WTC11 (cell line): ENCODE measurements around the gene TCF12. TPM values are rescaled to one million over a fixed set of nuclear protein-coding genes. Genes with fewer than 3 reads are reported as not detected.

Source experiments
- ATAC-seq: fragments of 200-7000 bp; cut with Tn5 transposase; 2 replicates; pipeline ENCODE4 v1.10.0; 2021; ENCODE audit warnings: mild to moderate bottlenecking, moderate library complexity
- CTCF ChIA-PET: fragments of 300-600 bp; sonication (Branson Sonifier 250); formaldehyde crosslinking; loops from one replicate; lab custom pipeline; 2021; ENCODE audit warnings: antibody characterized with exemption; lab: Charles Lee
- POLR2A ChIA-PET: fragments of 350-600 bp; sonication (Branson Sonifier 250); formaldehyde crosslinking; loops from one replicate; lab custom pipeline; 2021; ENCODE audit warnings: antibody characterized with exemption; lab: Charles Lee
- DNase-seq: peaks from one replicate; pipeline ENCODE4 v3.0.0; 2021; ENCODE audit warnings: low spot score
- H3K27ac Mint-ChIP-seq: 2 replicates; pipeline ENCODE4 v1.8.0; 2021; ENCODE audit warnings: mixed read lengths
- H3K27me3 Mint-ChIP-seq: 2 replicates; pipeline ENCODE4 v1.8.0; 2021; ENCODE audit warnings: low read depth, mild to moderate bottlenecking, moderate library complexity, mixed read lengths
- H3K36me3 Mint-ChIP-seq: 2 replicates; pipeline ENCODE4 v1.8.0; 2021; ENCODE audit warnings: mixed read lengths
- H3K4me1 Mint-ChIP-seq: 2 replicates; pipeline ENCODE4 v1.8.0; 2022; ENCODE audit warnings: mixed read lengths
- H3K4me3 Mint-ChIP-seq: 2 replicates; pipeline ENCODE4 v1.8.0; 2021; ENCODE audit warnings: mild to moderate bottlenecking, moderate library complexity, mixed read lengths
- H3K9me3 Mint-ChIP-seq: 2 replicates; pipeline ENCODE4 v1.8.0; 2021; ENCODE audit warnings: mixed read lengths
- FOXJ3 ChIP-seq: sonication (generic); formaldehyde crosslinking; IDR thresholded peaks from 2 replicates; pipeline ENCODE4 v1.9.0; 2021; ENCODE audit warnings: missing genetic modification reagents, mild to moderate bottlenecking, borderline replicate concordance
- FOXK1 ChIP-seq: sonication (generic); formaldehyde crosslinking; IDR thresholded peaks from 2 replicates; pipeline ENCODE4 v1.8.0; 2022; ENCODE audit warnings: mild to moderate bottlenecking, moderate library complexity, missing genetic modification reagents
- GRHL2 ChIP-seq: fragments of 250-450 bp; sonication (Bioruptor Pico); IDR thresholded peaks from 2 replicates; pipeline ENCODE4 v1.8.0; 2022; ENCODE audit warnings: mild to moderate bottlenecking, moderate library complexity; ENCODE audit not compliant: insufficient replicate concordance, severe bottlenecking
- HMGA2 ChIP-seq: fragments of 250-450 bp; sonication (Bioruptor Pico); IDR thresholded peaks from 2 replicates; pipeline ENCODE4 v1.4.0; 2021; ENCODE audit warnings: mild to moderate bottlenecking, moderate library complexity
- JAZF1 ChIP-seq: fragments of 250-450 bp; sonication (Bioruptor Pico); IDR thresholded peaks from 2 replicates; pipeline ENCODE4 v1.9.0; 2021; ENCODE audit warnings: moderate library complexity, mild to moderate bottlenecking, inconsistent platforms
- KAT7 ChIP-seq: sonication (generic); formaldehyde crosslinking; IDR thresholded peaks from 2 replicates; pipeline ENCODE4 v1.8.1; 2023; ENCODE audit warnings: missing genetic modification reagents, mild to moderate bottlenecking, borderline replicate concordance
- NFE2L1 ChIP-seq: sonication (generic); formaldehyde crosslinking; IDR thresholded peaks from 2 replicates; pipeline ENCODE4 v1.8.1; 2023; ENCODE audit warnings: missing genetic modification reagents
- NFYB ChIP-seq: sonication (generic); formaldehyde crosslinking; conservative IDR thresholded peaks from 2 replicates; pipeline ENCODE4 v1.8.0; 2022; ENCODE audit warnings: low read depth, missing genetic modification reagents
- NR3C1 ChIP-seq: sonication (generic); formaldehyde crosslinking; conservative IDR thresholded peaks from 2 replicates; pipeline ENCODE4 v1.8.1; 2023; ENCODE audit warnings: low read depth, mild to moderate bottlenecking, missing genetic modification reagents
- SMAD3 ChIP-seq: sonication (generic); formaldehyde crosslinking; IDR thresholded peaks from 2 replicates; pipeline ENCODE4 v1.8.0; 2022; ENCODE audit warnings: missing genetic modification reagents, mild to moderate bottlenecking, borderline replicate concordance
- SMAD4 ChIP-seq: sonication (generic); formaldehyde crosslinking; IDR thresholded peaks from 2 replicates; pipeline ENCODE4 v1.8.0; 2022; ENCODE audit warnings: mild to moderate bottlenecking, missing genetic modification reagents
- SOX15 ChIP-seq: fragments of 250-450 bp; sonication (Bioruptor Pico); IDR thresholded peaks from 2 replicates; pipeline ENCODE4 v1.9.0; 2021; ENCODE audit warnings: mild to moderate bottlenecking
- TEAD1 ChIP-seq: sonication (generic); formaldehyde crosslinking; IDR thresholded peaks from 2 replicates; pipeline ENCODE4 v1.8.0; 2022; ENCODE audit warnings: mild to moderate bottlenecking, missing genetic modification reagents
- ZNF121 ChIP-seq: sonication (generic); formaldehyde crosslinking; IDR thresholded peaks from 2 replicates; pipeline ENCODE4 v1.8.0; 2023; ENCODE audit warnings: missing genetic modification reagents
- ZNF671 ChIP-seq: fragments of 250-450 bp; sonication (Bioruptor Pico); IDR thresholded peaks from 2 replicates; pipeline ENCODE4 v1.8.0; 2021; ENCODE audit warnings: mild to moderate bottlenecking
- total RNA-seq: library from RNA; stranded (reverse); gene quantifications from 3 replicates; pipeline ENCODE4 v1.2.3, GENCODE V29; 2021
- TF ChIP-seq, protein P1 (sequence below): fragments of 250-450 bp; sonication (Bioruptor Pico); IDR thresholded peaks from 2 replicates; pipeline ENCODE4 v1.9.0; 2021; ENCODE audit warnings: mild to moderate bottlenecking, borderline replicate concordance
- TF ChIP-seq, protein P2 (sequence below): sonication (generic); formaldehyde crosslinking; IDR thresholded peaks from 2 replicates; pipeline ENCODE4 v1.8.0; 2022; ENCODE audit warnings: mild to moderate bottlenecking, missing genetic modification reagents
- TF ChIP-seq, protein P3 (sequence below): sonication (generic); formaldehyde crosslinking; IDR thresholded peaks from 2 replicates; pipeline ENCODE4 v1.8.1; 2022; ENCODE audit warnings: mild to moderate bottlenecking, missing genetic modification reagents, moderate library complexity, borderline replicate concordance
- TF ChIP-seq, protein P4 (sequence below): sonication (generic); formaldehyde crosslinking; IDR thresholded peaks from 2 replicates; pipeline ENCODE4 v1.8.0; 2023; ENCODE audit warnings: mild to moderate bottlenecking, missing genetic modification reagents
- TF ChIP-seq, protein P5 (sequence below): sonication (generic); formaldehyde crosslinking; IDR thresholded peaks from 2 replicates; pipeline ENCODE4 v1.8.0; 2022; ENCODE audit warnings: mild to moderate bottlenecking, missing genetic modification reagents
- TF ChIP-seq, protein P6 (sequence below): sonication (generic); formaldehyde crosslinking; IDR thresholded peaks from 2 replicates; pipeline ENCODE4 v1.8.0; 2023; ENCODE audit warnings: missing genetic modification reagents

Gene TCF12
- total RNA-seq, 1 experiment from 2014 or later = 73.2 TPM

DNA sequence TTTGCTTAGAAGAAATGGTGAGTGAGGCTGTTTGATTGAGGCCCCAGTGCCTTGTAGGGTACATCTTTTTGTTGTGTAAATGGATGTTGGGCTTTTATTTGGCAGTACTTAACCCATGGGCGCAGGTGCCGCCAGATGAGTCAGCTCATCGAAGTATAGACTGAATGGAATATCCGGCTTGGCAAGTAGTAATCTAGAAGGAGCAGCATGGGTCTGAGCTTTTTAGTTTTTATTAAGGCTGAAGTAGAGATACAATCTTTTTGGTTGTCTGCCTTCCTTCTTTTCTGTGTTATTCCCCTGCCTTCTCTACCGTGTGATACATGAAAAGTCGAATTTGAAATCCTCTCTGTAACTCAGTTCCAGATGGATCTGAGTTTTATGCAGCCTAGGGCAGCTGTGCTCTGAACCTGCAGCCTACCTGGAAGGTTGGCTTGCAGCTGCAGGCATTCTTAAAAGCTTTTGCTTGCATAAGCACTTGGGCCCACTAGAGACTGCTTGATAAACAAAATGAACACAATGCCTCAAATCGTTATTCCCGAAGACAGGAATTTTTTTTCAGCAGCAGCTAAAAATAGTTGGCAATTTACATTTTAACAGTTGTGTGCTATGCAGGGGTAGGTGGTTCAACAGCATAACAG is 280.3 kb downstream of the TCF12 start:
- ChIA-PET POLR2A (interaction anchor here (0.5 to 0.9 kb wide), 2 partner anchors 39 to 388 kb away, joined by 3 to 4 read pairs; no protein-coding TSS in a partner anchor), CTCF (interaction anchor here (0.9 to 3.3 kb wide), 7 partner anchors 20 to 329 kb away, joined by 3 to 17 read pairs (median 3); no protein-coding TSS in a partner anchor)
- no peaks in the 10 kb centered on the region for H3K9me3 Mint-ChIP-seq
- H3K4me1 Mint-ChIP-seq = peaks cover 77% of the 10 kb centered on the region
- peak overlapping the region; percentile 100 for H3K27ac Mint-ChIP-seq
- TF ChIP-seq TEAD1 (0 out of 2 replicates have a peak, but pooled peaks have one; percentile 26), NFYB (CRISPR knock-in tag) (no peak), NFE2L1 (peak; percentile 78; the same call in 1 of the 2 replicates)
- no peaks in the 10 kb centered on the region for H3K27me3 Mint-ChIP-seq
- peak overlapping the region; percentile 54 for H3K4me3 Mint-ChIP-seq
- H3K36me3 Mint-ChIP-seq = peaks cover 2% of the 10 kb centered on the region; the same call in 1 of the 2 replicates
- DNase-seq (peak; percentile 65), ATAC-seq (peak; percentile 95)

DNA sequence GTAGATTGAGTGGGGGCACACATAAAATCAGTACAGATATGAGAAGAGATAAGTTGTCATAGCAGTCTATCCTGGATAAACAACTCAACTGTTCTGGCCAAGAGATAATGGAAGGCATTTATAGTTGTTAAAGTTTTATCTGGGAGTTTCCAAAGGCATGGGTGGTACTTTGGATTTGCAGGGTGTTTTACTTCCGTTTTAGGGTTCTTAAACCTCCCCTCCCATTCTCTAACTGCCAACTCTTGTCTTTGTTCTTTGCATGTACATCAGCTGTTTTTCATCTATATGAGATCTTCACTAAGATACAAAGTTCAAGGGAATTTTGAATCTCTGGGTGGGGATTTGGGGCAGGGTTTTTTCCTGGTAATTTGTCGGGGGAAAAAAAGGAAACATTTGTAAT is 283.1 kb downstream of the TCF12 start:
- TF ChIP-seq SOX15 (CRISPR knock-in tag) (no peak), SMAD4 (CRISPR knock-in tag) (no peak), ZNF121 (no peak), KAT7 (no peak)
- TF ChIP-seq, protein P1, sequence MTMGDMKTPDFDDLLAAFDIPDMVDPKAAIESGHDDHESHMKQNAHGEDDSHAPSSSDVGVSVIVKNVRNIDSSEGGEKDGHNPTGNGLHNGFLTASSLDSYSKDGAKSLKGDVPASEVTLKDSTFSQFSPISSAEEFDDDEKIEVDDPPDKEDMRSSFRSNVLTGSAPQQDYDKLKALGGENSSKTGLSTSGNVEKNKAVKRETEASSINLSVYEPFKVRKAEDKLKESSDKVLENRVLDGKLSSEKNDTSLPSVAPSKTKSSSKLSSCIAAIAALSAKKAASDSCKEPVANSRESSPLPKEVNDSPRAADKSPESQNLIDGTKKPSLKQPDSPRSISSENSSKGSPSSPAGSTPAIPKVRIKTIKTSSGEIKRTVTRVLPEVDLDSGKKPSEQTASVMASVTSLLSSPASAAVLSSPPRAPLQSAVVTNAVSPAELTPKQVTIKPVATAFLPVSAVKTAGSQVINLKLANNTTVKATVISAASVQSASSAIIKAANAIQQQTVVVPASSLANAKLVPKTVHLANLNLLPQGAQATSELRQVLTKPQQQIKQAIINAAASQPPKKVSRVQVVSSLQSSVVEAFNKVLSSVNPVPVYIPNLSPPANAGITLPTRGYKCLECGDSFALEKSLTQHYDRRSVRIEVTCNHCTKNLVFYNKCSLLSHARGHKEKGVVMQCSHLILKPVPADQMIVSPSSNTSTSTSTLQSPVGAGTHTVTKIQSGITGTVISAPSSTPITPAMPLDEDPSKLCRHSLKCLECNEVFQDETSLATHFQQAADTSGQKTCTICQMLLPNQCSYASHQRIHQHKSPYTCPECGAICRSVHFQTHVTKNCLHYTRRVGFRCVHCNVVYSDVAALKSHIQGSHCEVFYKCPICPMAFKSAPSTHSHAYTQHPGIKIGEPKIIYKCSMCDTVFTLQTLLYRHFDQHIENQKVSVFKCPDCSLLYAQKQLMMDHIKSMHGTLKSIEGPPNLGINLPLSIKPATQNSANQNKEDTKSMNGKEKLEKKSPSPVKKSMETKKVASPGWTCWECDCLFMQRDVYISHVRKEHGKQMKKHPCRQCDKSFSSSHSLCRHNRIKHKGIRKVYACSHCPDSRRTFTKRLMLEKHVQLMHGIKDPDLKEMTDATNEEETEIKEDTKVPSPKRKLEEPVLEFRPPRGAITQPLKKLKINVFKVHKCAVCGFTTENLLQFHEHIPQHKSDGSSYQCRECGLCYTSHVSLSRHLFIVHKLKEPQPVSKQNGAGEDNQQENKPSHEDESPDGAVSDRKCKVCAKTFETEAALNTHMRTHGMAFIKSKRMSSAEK (CRISPR knock-in tag) = no peak
- TF ChIP-seq, all 79 proteins: peak for 0
- ATAC-seq (no peak), DNase-seq (no peak)
- Mint-ChIP-seq H3K4me3 (no peak overlapping the region), H3K4me1 (peaks cover 81% of the 10 kb centered on the region), H3K27me3 (no peaks in the 10 kb centered on the region), H3K27ac (peak overlapping the region; percentile 3), H3K9me3 (no peaks in the 10 kb centered on the region), H3K36me3 (no peaks in the 10 kb centered on the region)
- ChIA-PET CTCF (no interaction called here), POLR2A (no interaction called here)

DNA sequence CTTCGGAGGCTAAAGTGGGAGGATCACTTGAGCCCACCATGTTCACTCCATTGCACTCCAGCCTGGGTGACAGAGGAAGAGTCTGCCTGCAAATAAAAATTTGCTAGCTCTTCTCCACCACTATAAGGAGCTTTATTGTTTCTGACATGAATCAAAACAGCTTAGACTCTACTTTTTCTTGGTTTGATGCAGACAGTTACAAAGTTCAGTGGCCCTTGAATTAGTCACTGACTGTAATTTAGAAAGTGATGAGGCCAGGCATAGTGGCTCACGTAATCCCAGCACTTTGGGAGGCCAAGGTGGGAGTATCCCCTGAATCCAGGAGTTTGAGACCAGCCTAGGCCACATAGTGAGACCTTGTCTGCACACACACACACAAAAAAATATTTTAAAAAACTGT is 285.5 kb downstream of the TCF12 start:
- Mint-ChIP-seq H3K36me3 (no peaks in the 10 kb centered on the region), H3K4me3 (no peak overlapping the region), H3K4me1 (peaks cover 60% of the 10 kb centered on the region), H3K9me3 (no peaks in the 10 kb centered on the region), H3K27ac (peak overlapping the region; percentile 60), H3K27me3 (no peaks in the 10 kb centered on the region)
- DNase-seq (no peak), ATAC-seq (no peak)
- CTCF ChIA-PET = no interaction called here
- POLR2A ChIA-PET = no interaction called here
- TF ChIP-seq ZNF671 (CRISPR knock-in tag) (no peak), FOXJ3 (CRISPR knock-in tag) (no peak), NR3C1 (CRISPR knock-in tag) (no peak), FOXK1 (no peak), JAZF1 (CRISPR knock-in tag) (no peak), HMGA2 (CRISPR knock-in tag) (no peak), SMAD3 (CRISPR knock-in tag) (no peak), GRHL2 (CRISPR knock-in tag) (no peak)
- TF ChIP-seq, protein P2, sequence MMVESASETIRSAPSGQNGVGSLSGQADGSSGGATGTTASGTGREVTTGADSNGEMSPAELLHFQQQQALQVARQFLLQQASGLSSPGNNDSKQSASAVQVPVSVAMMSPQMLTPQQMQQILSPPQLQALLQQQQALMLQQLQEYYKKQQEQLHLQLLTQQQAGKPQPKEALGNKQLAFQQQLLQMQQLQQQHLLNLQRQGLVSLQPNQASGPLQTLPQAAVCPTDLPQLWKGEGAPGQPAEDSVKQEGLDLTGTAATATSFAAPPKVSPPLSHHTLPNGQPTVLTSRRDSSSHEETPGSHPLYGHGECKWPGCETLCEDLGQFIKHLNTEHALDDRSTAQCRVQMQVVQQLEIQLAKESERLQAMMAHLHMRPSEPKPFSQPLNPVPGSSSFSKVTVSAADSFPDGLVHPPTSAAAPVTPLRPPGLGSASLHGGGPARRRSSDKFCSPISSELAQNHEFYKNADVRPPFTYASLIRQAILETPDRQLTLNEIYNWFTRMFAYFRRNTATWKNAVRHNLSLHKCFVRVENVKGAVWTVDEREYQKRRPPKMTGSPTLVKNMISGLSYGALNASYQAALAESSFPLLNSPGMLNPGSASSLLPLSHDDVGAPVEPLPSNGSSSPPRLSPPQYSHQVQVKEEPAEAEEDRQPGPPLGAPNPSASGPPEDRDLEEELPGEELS (CRISPR knock-in tag) = no peak
- TF ChIP-seq, protein P3, sequence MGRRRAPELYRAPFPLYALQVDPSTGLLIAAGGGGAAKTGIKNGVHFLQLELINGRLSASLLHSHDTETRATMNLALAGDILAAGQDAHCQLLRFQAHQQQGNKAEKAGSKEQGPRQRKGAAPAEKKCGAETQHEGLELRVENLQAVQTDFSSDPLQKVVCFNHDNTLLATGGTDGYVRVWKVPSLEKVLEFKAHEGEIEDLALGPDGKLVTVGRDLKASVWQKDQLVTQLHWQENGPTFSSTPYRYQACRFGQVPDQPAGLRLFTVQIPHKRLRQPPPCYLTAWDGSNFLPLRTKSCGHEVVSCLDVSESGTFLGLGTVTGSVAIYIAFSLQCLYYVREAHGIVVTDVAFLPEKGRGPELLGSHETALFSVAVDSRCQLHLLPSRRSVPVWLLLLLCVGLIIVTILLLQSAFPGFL (CRISPR knock-in tag) = no peak
- TF ChIP-seq, protein P4, sequence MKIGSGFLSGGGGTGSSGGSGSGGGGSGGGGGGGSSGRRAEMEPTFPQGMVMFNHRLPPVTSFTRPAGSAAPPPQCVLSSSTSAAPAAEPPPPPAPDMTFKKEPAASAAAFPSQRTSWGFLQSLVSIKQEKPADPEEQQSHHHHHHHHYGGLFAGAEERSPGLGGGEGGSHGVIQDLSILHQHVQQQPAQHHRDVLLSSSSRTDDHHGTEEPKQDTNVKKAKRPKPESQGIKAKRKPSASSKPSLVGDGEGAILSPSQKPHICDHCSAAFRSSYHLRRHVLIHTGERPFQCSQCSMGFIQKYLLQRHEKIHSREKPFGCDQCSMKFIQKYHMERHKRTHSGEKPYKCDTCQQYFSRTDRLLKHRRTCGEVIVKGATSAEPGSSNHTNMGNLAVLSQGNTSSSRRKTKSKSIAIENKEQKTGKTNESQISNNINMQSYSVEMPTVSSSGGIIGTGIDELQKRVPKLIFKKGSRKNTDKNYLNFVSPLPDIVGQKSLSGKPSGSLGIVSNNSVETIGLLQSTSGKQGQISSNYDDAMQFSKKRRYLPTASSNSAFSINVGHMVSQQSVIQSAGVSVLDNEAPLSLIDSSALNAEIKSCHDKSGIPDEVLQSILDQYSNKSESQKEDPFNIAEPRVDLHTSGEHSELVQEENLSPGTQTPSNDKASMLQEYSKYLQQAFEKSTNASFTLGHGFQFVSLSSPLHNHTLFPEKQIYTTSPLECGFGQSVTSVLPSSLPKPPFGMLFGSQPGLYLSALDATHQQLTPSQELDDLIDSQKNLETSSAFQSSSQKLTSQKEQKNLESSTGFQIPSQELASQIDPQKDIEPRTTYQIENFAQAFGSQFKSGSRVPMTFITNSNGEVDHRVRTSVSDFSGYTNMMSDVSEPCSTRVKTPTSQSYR (CRISPR knock-in tag) = no peak
- TF ChIP-seq, protein P5, sequence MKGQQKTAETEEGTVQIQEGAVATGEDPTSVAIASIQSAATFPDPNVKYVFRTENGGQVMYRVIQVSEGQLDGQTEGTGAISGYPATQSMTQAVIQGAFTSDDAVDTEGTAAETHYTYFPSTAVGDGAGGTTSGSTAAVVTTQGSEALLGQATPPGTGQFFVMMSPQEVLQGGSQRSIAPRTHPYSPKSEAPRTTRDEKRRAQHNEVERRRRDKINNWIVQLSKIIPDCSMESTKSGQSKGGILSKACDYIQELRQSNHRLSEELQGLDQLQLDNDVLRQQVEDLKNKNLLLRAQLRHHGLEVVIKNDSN (CRISPR knock-in tag) = no peak
- TF ChIP-seq, protein P6, sequence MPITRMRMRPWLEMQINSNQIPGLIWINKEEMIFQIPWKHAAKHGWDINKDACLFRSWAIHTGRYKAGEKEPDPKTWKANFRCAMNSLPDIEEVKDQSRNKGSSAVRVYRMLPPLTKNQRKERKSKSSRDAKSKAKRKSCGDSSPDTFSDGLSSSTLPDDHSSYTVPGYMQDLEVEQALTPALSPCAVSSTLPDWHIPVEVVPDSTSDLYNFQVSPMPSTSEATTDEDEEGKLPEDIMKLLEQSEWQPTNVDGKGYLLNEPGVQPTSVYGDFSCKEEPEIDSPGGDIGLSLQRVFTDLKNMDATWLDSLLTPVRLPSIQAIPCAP (CRISPR knock-in tag) = no peak
